Hematopoietic multipotent progenitor cell treated with erythropoietin and hydrocortisone succinate and interleukin-3 and kit ligand, for 15 days (in vitro differentiated cells): ENCODE measurements around the gene SYNRG.

Source experiments
- DNase-seq: peaks from one replicate; pipeline ENCODE4 v3.0.0-alpha.2; 2015; ENCODE audit warnings: low spot score

The SYNRG gene

GRCh38 chr17:37466471-37466870 is 142.7 kb downstream of the SYNRG start:
- no peak for DNase-seq

GRCh38 chr17:37465069-37465616 is 144.1 kb downstream of the SYNRG start:
- DNase-seq, result no peak
